Measurements from ENCODE around the gene VPS37C.
"Not testable (repeated sequence)": the region's sequence is repeated elsewhere in the genome, so short reads cannot be mapped to it uniquely, and the experiment has no call there.

Gene VPS37C

GRCh38 chr11:61114913-61115312 lies 46.3 kb downstream of the VPS37C start:
- DNase-seq: no peak

- DNase-seq: no peak
These were observed 48.0 kb downstream of the VPS37C start for GRCh38 chr11:61113201-61113600.

GRCh38 chr11:61112575-61112974 lies 48.7 kb downstream of the VPS37C start:
- DNase-seq: no peak

- no peak for DNase-seq
These were observed 49.3 kb downstream of the VPS37C start for GRCh38 chr11:61111786-61112517.

GRCh38 chr11:61111050-61111435 lies 50.2 kb downstream of the VPS37C start:
- DNase-seq: no peak

GRCh38 chr11:61110255-61111049 lies 50.8 kb downstream of the VPS37C start:
- DNase-seq: no peak

- DNase-seq: no peak
These were observed 51.6 kb downstream of the VPS37C start for GRCh38 chr11:61109671-61110070.

GRCh38 chr11:61108847-61109585 lies 52.2 kb downstream of the VPS37C start:
- no peak for DNase-seq

GRCh38 chr11:61107888-61108287 lies 53.3 kb downstream of the VPS37C start:
- no peak for DNase-seq

- DNase-seq: no peak
These were observed 54.2 kb downstream of the VPS37C start for GRCh38 chr11:61106894-61107470.

GRCh38 chr11:61106296-61106695 lies 54.9 kb downstream of the VPS37C start:
- no peak for DNase-seq

- no peak for DNase-seq
These were observed 56.3 kb downstream of the VPS37C start for GRCh38 chr11:61104963-61105362.

GRCh38 chr11:61103851-61104423 lies 57.3 kb downstream of the VPS37C start:
- no peak for DNase-seq

GRCh38 chr11:61102667-61103571 lies 58.3 kb downstream of the VPS37C start:
- DNase-seq: no peak

- no peak for DNase-seq
These were observed 62.4 kb downstream of the VPS37C start for GRCh38 chr11:61098778-61099177.

- DNase-seq: not testable (repeated sequence)
These were observed 63.0 kb downstream of the VPS37C start for GRCh38 chr11:61098261-61098660.

- DNase-seq: no peak
These were observed 66.2 kb downstream of the VPS37C start for GRCh38 chr11:61095021-61095420.

GRCh38 chr11:61094167-61094566 lies 67.1 kb downstream of the VPS37C start:
- not testable (repeated sequence) for DNase-seq

GRCh38 chr11:61092908-61093763 lies 68.1 kb downstream of the VPS37C start:
- DNase-seq: no peak

GRCh38 chr11:61092280-61092766 lies 68.9 kb downstream of the VPS37C start:
- DNase-seq: no peak
